ENCODE measurements around the gene CELA2A. TPM values are rescaled to one million over a fixed set of nuclear protein-coding genes. Genes with fewer than 3 reads are reported as not detected.
A peak's percentile ranks its signal among the peaks of the same experiment; 100 is the strongest.

CELA2A gene
- total RNA-seq, 1 donor from 2014 or later, result not detected

- intact Hi-C loops (cut with DNase I), result no loop called here
- no peaks in the 10 kb centered on the region for H3K36me3 ChIP-seq
- no peak overlapping the region for H3K27ac ChIP-seq
- DNase-seq (no peak), ATAC-seq (no peak)
- H3K9me3 ChIP-seq, result no peaks in the 10 kb centered on the region
- peaks cover 51% of the 10 kb centered on the region for H3K4me1 ChIP-seq
- no peaks in the 10 kb centered on the region for H3K27me3 ChIP-seq
- TF ChIP-seq, protein P1, sequence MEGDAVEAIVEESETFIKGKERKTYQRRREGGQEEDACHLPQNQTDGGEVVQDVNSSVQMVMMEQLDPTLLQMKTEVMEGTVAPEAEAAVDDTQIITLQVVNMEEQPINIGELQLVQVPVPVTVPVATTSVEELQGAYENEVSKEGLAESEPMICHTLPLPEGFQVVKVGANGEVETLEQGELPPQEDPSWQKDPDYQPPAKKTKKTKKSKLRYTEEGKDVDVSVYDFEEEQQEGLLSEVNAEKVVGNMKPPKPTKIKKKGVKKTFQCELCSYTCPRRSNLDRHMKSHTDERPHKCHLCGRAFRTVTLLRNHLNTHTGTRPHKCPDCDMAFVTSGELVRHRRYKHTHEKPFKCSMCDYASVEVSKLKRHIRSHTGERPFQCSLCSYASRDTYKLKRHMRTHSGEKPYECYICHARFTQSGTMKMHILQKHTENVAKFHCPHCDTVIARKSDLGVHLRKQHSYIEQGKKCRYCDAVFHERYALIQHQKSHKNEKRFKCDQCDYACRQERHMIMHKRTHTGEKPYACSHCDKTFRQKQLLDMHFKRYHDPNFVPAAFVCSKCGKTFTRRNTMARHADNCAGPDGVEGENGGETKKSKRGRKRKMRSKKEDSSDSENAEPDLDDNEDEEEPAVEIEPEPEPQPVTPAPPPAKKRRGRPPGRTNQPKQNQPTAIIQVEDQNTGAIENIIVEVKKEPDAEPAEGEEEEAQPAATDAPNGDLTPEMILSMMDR (IDR thresholded peaks at IDR 0.05), result no peak
- no peak overlapping the region for H3K4me3 ChIP-seq
These were observed 42.0 kb upstream of the CELA2A start for GRCh38 chr1:15414445-15414983.

- no peak overlapping the region for H3K4me3 ChIP-seq
- peak overlapping the region; percentile 42 for H3K27ac ChIP-seq
- DNase-seq, result no peak
- TF ChIP-seq, protein P1 (IDR thresholded peaks at IDR 0.05), result no peak
- no peaks in the 10 kb centered on the region for H3K27me3 ChIP-seq
- ATAC-seq, result peak; percentile 66
- peaks cover 53% of the 10 kb centered on the region for H3K4me1 ChIP-seq
- intact Hi-C loops (cut with DNase I), result no loop called here
- no peaks in the 10 kb centered on the region for H3K36me3 ChIP-seq
- no peaks in the 10 kb centered on the region for H3K9me3 ChIP-seq
These were observed 39.2 kb upstream of the CELA2A start for GRCh38 chr1:15417059-15417934.

- no peaks in the 10 kb centered on the region for H3K27me3 ChIP-seq
- intact Hi-C loops (cut with DNase I), result no loop called here
- no peak overlapping the region for H3K27ac ChIP-seq
- no peak overlapping the region for H3K4me3 ChIP-seq
- DNase-seq, result no peak
- no peak for ATAC-seq
- no peaks in the 10 kb centered on the region for H3K9me3 ChIP-seq
- TF ChIP-seq, protein P1 (IDR thresholded peaks at IDR 0.05), result no peak
- H3K36me3 ChIP-seq, result no peaks in the 10 kb centered on the region
- peaks cover 48% of the 10 kb centered on the region for H3K4me1 ChIP-seq
These were observed 37.6 kb upstream of the CELA2A start for GRCh38 chr1:15418806-15419515.

- no peaks in the 10 kb centered on the region for H3K36me3 ChIP-seq
- no peak overlapping the region for H3K4me3 ChIP-seq
- intact Hi-C loops (cut with DNase I), result no loop called here
- H3K4me1 ChIP-seq, result peaks cover 34% of the 10 kb centered on the region
- ATAC-seq (no peak), DNase-seq (no peak)
- no peak overlapping the region for H3K27ac ChIP-seq
- TF ChIP-seq, protein P1 (IDR thresholded peaks at IDR 0.05), result no peak
- H3K9me3 ChIP-seq, result no peaks in the 10 kb centered on the region
- H3K27me3 ChIP-seq, result no peaks in the 10 kb centered on the region
These were observed 35.6 kb upstream of the CELA2A start for GRCh38 chr1:15420853-15421465.

DNA sequence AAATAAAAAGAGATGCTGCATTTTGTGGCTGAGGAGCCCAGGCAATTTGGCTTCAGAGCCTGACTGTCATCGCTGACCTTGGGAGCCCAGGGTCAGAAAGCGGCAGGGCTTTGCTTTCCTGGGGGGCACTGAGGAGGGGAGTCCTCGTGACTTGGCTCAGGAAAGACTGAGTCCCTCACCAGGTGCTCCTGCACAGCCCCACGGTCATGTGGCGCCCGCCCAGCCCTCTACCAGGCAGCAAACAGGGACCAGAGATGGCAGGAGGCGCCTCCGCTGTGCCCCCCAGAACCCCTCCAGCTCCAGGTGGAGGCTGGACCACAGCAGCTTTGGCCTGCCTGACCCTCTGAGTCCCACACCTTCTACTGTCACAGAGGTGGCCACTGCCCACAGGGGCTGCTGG lies 33.7 kb upstream of the CELA2A start:
- Histone ChIP-seq H3K36me3 (peaks cover 18% of the 10 kb centered on the region), H3K27me3 (no peaks in the 10 kb centered on the region), H3K9me3 (no peaks in the 10 kb centered on the region), H3K27ac (no peak overlapping the region), H3K4me3 (no peak overlapping the region), H3K4me1 (peaks cover 17% of the 10 kb centered on the region)
- TF ChIP-seq, protein P1 (IDR thresholded peaks at IDR 0.05), result no peak
- intact Hi-C loops (cut with DNase I), result no loop called here
- DNase-seq (no peak), ATAC-seq (no peak)
